Hematopoietic multipotent progenitor cell treated with erythropoietin and hydrocortisone succinate and interleukin-3 and kit ligand, for 15 days (in vitro differentiated cells): ENCODE measurements around the gene TMOD4.
"Not testable (repeated sequence)": the region's sequence is repeated elsewhere in the genome, so short reads cannot be mapped to it uniquely, and the experiment has no call there.

Source experiments
- DNase-seq: peaks from one replicate; pipeline ENCODE4 v3.0.0-alpha.2; 2015; ENCODE audit warnings: low spot score

Gene TMOD4

GRCh38 chr1:151175863-151176262 is at the start of gene TMOD4:
TMOD4 (minus strand) TSS chr1:151175981; CDS start chr1:151174875, 1,106 bp downstream.
- DNase-seq: no peak

GRCh38 chr1:151222130-151222529 is 46.3 kb upstream of the TMOD4 start:
- no peak for DNase-seq

GRCh38 chr1:151221616-151222015 is 45.8 kb upstream of the TMOD4 start:
- DNase-seq: no peak

- DNase-seq: no peak
Observed at GRCh38 chr1:151213560-151213959, 37.8 kb upstream of the TMOD4 start.

- DNase-seq: no peak
Observed at GRCh38 chr1:151211972-151212705, 36.4 kb upstream of the TMOD4 start.

GRCh38 chr1:151210830-151211229 is 35.0 kb upstream of the TMOD4 start:
- no peak for DNase-seq

- not testable (repeated sequence) for DNase-seq
Observed at GRCh38 chr1:151205381-151205965, 29.7 kb upstream of the TMOD4 start.

GRCh38 chr1:151199873-151200581 is 24.2 kb upstream of the TMOD4 start:
- no peak for DNase-seq

- peak; percentile 97 for DNase-seq
Observed at GRCh38 chr1:151198254-151199127, 22.7 kb upstream of the TMOD4 start, which contains the start of gene PIP5K1A. PIP5K1A (plus strand) TSS chr1:151198552; CDS start chr1:151198997, 445 bp downstream.

GRCh38 chr1:151197863-151198253 is 22.1 kb upstream of the TMOD4 start:
- no peak for DNase-seq

- DNase-seq: peak; percentile 80
Observed at GRCh38 chr1:151196292-151196800, 20.6 kb upstream of the TMOD4 start.

GRCh38 chr1:151194894-151195594 is 19.3 kb upstream of the TMOD4 start:
- peak; percentile 75 for DNase-seq

GRCh38 chr1:151193856-151194255 is 18.1 kb upstream of the TMOD4 start:
- no peak for DNase-seq

GRCh38 chr1:151193304-151193703 is 17.5 kb upstream of the TMOD4 start:
- no peak for DNase-seq

GRCh38 chr1:151192047-151192446 is 16.3 kb upstream of the TMOD4 start:
- DNase-seq: no peak

GRCh38 chr1:151189637-151190445 is 14.1 kb upstream of the TMOD4 start, which contains the start of gene VPS72:
VPS72 (minus strand) TSS chr1:151190197; CDS start chr1:151190121, 76 bp downstream.
- DNase-seq: peak; percentile 83

- DNase-seq: not testable (repeated sequence)
Observed at GRCh38 chr1:151188667-151189066, 12.9 kb upstream of the TMOD4 start.

- no peak for DNase-seq
Observed at GRCh38 chr1:151187205-151187604, 11.4 kb upstream of the TMOD4 start.

GRCh38 chr1:151184211-151184610 is 8.4 kb upstream of the TMOD4 start:
- DNase-seq: no peak

- no peak for DNase-seq
Observed at GRCh38 chr1:151176514-151177045, 799 bp upstream of the TMOD4 start.
